Esophagus mucosa (tissue), 1 donor: ENCODE measurements around the gene RSRC1. TPM values are rescaled to one million over a fixed set of nuclear protein-coding genes. Genes with fewer than 3 reads are reported as not detected.
"Not testable (repeated sequence)": the region's sequence is repeated elsewhere in the genome, so short reads cannot be mapped to it uniquely, and the experiment has no call there.

Experiments used
- ATAC-seq: fragments of 200-7000 bp; cut with Tn5 transposase; one replicate; pipeline ENCODE4 v1.9.1; 2020
- total RNA-seq: library from RNA; stranded (reverse); gene quantifications from one replicate; pipeline ENCODE4 v1.2.4, GENCODE V29; 2023
- donor health status: DM: yes; HTN: yes; CAD: no.

RSRC1 gene
- total RNA-seq, 1 donor from 2014 or later = 16.9 TPM

GRCh38 chr3:158407844-158408517 is 298.1 kb downstream of the RSRC1 start:
- no peak for ATAC-seq

GRCh38 chr3:158408518-158408897 is 298.6 kb downstream of the RSRC1 start:
- ATAC-seq = not testable (repeated sequence)

DNA sequence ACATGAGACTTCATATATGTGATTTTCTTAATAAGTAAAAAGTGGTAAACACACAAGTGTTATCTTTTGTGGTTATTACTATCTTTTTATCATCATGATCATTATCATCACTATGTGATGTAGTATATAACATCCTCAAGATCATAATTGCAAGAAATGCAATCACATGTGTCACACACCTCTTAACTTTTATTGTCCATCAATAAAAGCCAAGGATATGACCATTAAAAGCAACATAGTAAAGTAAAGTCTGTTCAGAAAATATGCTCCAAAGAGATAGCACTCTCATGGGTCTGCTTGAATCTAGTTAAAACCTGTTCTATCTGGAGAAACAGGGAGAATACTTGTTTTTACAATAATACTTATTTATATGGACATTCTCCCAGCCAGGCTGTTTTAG is 308.1 kb downstream of the RSRC1 start:
- no peak for ATAC-seq

- ATAC-seq = peak; percentile 90
Observed at GRCh38 chr3:158419820-158420653, 310.1 kb downstream of the RSRC1 start.

- ATAC-seq = peak; percentile 97
Observed at GRCh38 chr3:158420654-158421396, 310.9 kb downstream of the RSRC1 start.

DNA sequence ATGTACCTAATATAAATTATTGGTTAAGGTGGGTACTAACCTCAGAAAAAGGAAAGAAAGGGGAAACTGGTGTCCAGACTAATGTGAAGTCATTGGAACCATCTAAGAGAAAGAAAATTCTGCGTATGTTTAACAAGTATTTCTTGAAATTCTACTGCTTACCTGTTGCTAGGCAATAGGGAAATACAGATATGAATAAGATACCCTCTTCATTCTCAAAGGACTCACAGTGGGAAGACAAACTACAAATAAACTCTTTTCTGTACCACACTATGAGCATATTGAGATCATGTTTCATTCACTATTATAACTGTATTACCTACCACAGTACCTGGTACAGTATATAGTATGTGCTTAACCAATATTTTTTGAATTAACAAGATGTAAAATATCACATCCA is 320.6 kb downstream of the RSRC1 start:
- no peak for ATAC-seq

GRCh38 chr3:158430968-158431367 is 321.1 kb downstream of the RSRC1 start:
- no peak for ATAC-seq

DNA sequence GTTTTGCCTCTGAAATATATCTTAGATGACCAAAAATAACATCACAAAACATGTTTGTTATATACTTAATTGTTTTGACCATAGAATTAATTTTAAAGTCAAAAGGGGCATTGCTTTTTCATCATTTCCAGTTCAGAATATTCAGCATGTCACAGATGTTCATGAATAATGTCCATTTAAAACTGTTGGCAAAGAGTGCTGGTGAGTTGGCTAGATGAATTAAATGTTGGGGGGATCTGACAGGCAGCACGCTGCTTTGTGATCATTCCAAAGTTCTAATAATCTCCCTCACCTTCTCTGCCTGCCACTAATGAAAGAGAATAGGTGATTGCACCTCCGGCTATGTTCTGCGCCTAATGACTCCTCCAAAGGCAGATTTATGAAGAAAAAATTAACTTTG is 321.9 kb downstream of the RSRC1 start:
- no peak for ATAC-seq

GRCh38 chr3:158434412-158435038 is 324.6 kb downstream of the RSRC1 start:
- ATAC-seq = peak; percentile 52

- no peak for ATAC-seq
Observed at GRCh38 chr3:158443632-158444031, 333.7 kb downstream of the RSRC1 start.

GRCh38 chr3:158447408-158447807 is 337.5 kb downstream of the RSRC1 start:
- no peak for ATAC-seq

GRCh38 chr3:158451405-158452055 is 341.6 kb downstream of the RSRC1 start:
- no peak for ATAC-seq

- no peak for ATAC-seq
Observed at GRCh38 chr3:158452334-158452733, 342.4 kb downstream of the RSRC1 start.

DNA sequence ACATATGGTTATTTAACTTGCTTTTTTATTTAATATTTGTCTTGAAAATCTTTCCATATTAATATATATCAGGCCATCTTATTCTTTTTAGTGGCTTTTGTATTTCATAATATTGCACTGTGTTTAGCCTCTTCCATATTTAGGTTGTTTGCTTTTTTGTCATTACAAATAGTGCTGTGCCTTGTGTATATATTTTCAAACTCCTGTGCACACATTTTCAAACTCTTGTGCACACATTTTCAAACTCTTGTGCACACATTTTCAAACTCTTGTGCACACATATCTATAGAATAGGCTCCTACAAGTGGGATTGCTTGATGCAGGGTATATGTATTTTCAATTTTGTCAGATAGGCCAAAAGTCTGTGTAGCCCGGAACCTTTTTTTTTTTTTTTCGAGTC is 343.1 kb downstream of the RSRC1 start:
- no peak for ATAC-seq

- no peak for ATAC-seq
Observed at GRCh38 chr3:158453865-158454264, 344.0 kb downstream of the RSRC1 start.

GRCh38 chr3:158455406-158455805 is 345.5 kb downstream of the RSRC1 start:
- ATAC-seq = no peak

DNA sequence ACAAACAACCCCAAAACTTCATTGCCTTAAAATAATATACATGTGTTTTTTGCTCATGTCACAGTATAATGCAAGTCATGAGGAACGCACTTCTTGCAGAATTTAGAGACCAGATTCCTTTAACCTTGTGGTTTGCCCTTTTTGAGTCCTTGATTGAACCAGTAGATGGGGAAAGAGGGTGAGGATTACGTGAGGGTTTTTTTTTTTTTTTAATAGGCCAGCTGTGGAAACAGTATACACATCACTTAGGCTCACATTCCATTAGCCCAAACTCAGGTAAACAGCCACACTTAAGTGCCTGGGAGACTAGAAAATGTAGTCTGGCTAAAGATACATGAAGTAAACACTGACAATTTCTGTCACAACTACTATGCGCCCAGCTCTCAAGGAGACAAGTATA is 346.2 kb downstream of the RSRC1 start:
- ATAC-seq = no peak

GRCh38 chr3:158458464-158458863 is 348.6 kb downstream of the RSRC1 start:
- peak; percentile 87 for ATAC-seq

DNA sequence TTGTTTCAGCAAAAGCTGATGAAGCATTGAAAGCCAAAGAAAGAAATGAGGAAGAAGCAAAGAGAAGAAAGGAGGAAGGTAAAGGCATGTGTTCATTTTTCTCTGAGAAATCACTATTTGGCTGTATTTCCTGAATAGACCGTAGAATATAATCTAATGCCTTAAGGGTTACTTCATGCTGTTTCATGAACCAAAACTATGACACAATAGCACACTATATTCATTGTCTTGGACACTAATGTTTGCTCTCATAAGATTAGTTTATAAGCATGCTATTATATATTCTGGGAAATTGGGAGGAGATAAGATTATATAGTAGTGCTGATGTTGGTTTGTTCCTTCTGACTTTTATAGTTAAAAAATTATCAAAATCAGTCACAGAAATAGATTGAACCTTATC is 351.0 kb downstream of the RSRC1 start:
- peak; percentile 62 for ATAC-seq

DNA sequence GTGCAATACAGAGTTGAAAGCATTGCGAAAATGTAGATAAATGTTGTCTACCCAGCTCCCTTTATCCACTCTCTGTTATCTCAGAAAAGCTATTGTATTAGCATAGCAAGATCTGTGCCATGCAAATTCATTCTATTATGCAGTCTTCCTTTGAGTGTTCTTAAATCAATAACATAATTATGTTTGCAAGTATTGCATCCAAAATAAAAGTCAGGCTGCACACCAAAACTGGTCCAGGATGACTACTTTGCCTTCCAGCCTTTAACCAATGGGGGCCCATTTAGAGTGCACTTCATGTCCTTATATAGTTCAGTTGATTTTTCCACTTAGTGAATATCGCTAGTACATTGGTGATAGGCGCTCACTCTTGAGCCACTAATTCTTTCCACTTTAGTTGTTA is 353.7 kb downstream of the RSRC1 start:
- ATAC-seq = no peak

DNA sequence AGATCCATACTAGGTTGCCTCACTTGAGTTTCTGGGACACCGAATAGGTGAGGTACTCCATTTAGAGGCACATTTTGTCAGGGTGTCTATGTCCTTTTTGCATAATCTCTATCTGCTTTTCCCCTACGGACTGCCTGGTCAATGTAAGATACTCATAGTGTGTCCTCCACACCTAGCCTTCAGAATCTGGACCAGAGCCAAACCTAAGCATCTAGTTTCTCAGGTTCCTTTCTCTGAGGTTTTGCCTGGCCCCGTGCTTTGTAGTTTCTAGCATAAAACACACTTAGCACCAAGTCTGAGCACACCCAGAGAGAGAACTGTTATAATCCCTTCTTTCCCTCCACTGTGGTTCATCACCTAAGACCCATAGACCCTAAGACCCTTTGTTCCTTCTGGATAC is 355.2 kb downstream of the RSRC1 start:
- no peak for ATAC-seq

DNA sequence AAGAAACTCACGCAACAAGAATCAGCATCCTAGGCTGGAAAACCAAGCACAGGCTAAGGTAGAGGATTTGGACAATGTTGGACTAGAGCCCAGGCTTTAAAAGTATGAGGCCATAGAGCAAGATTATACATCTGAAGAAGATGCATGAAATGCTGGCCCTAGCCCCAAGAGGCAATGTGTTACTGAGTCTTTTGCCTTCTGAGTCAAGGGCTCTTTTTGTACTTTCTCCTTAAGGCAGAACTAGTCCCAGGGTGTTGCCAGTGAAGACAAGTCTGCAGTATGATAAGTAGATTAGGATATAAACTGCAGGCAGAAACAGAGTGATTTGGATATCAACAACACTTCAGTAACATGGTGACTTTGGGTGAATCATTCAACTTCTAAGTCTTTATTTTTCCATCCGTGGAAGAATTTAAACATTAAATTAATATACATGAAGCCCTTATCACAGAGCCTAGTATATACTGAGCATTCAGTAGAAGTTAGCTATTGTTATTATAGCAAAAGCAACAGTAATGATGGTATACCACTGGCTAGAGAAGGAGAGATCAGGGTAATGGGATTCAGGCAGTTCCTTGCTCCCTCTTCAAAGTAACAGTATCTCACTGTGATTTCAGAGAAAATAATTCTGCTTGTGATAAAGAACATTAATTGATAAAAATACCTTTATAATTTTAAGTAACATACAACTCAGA is 361.2 kb downstream of the RSRC1 start:
- ATAC-seq = peak; percentile 25
